B cell (primary cell): Measurements from ENCODE around the gene FRMPD4.

Experiments used
- CTCF ChIP-seq: fragments of 200-600 bp; IDR thresholded peaks from one replicate; pipeline ENCODE4 v1.8.0; 2022; ENCODE audit warnings: antibody characterized with exemption, mild to moderate bottlenecking
- EZH2 ChIP-seq: IDR thresholded peaks from 2 replicates; pipeline ENCODE4 v1.6.1; 2012; ENCODE audit warnings: borderline replicate concordance, low read depth, mild to moderate bottlenecking, moderate library complexity, low read length; ENCODE audit not compliant: insufficient read depth, poor library complexity, severe bottlenecking

GRCh38 chrX:12419591-12419990 is 281.3 kb downstream of the FRMPD4 start:
- TF ChIP-seq CTCF (no peak), EZH2 (no peak)
